ENCODE data around the gene CERCAM. TPM values are rescaled to one million over a fixed set of nuclear protein-coding genes. Genes with fewer than 3 reads are reported as not detected.

Gene CERCAM
- total and polyA plus RNA-seq, 2 of the 4 experiments (the other 2 are of a cell fraction), result 15.1 to 118 TPM

DNA sequence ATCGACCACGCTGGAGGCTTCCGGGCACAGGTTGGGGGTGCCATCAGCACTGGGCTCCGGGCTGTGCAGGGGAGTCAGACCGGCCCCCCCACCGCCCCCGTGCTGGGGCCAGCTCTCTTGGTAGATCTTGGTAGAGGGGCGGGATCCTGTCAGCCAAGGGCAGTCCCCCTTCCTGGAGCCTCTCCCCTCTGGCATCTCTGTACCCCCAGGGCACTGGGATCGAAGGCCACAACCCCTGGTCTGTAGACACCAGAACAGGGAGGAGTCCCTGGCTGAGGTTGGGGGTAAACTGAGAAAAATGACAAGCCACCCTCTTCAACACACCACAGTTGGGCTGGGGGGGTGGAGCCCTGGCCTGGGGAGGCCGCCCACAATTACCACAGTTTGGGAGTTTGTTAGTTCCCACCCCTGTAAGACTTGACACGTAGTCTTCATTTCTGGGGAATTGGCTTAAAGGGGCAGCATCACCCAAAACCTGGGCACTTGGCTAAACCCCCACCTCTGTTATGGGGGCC lies 882 bp downstream of the CERCAM start:
- peak overlapping the region; percentile 39; the same call in 1 of the 2 replicates for H2BK120ac ChIP-seq (ENCODE audit: low read depth, low read length)
- no CpG with 5 or more reads among the region's 11 CpGs for WGBS, 2 experiments (ENCODE audit: extremely low coverage in 2 of 2, insufficient read length in 1 of 2)

More for the DNA sequence above, 882 bp downstream of the CERCAM start:
- in situ Hi-C loops (cut with MboI; ENCODE audit: low sequenced_read_pairs), result no loop called here
- H2AK9ac ChIP-seq (replicated peaks; ENCODE audit: low read depth, low read length, poor library complexity), result peak overlapping the region; percentile 94
- H3K79me1 ChIP-seq (ENCODE audit: low read depth in 1 of 2, low read length in 2 of 2), result peaks cover 4 to 20% of the 10 kb centered on the region in 2 experiments; a peak in 3 of 4 replicates
- H3K9me3 ChIP-seq (ENCODE audit: control insufficient read depth, insufficient read depth, low read length), result no peaks in the 10 kb centered on the region
- intact Hi-C loops (cut with micrococcal nuclease), result no loop called here
- peak overlapping the region; percentile 67 for H3K9ac ChIP-seq (ENCODE audit: low read depth, low read length)
- peaks cover 3% of the 10 kb centered on the region; the same call in 1 of the 2 replicates for H3K36me3 ChIP-seq (ENCODE audit: control insufficient read depth, insufficient read depth, low read length)
- dilution Hi-C loops (cut with HindIII; ENCODE audit: low sequenced_read_pairs, unreplicated experiment), result no loop called here
- CTCF ChIA-PET, result interaction anchor here (0.6 to 2.5 kb wide), 2 partner anchors 16 to 28 kb away, joined by 3 to 16 read pairs; no protein-coding TSS in a partner anchor
- H3K56ac ChIP-seq (ENCODE audit: extremely low read depth, insufficient read depth, low read length), result peak overlapping the region; percentile 28; the same call in 1 of the 2 replicates
- no peak overlapping the region for H2BK20ac ChIP-seq (ENCODE audit: low read depth, low read length)
- ATAC-seq (ENCODE audit: low read depth) (no peak; the same call in 1 of the 2 replicates), DNase-seq (no peak)
- H4K20me1 ChIP-seq (ENCODE audit: insufficient read depth, low read length), result no peaks in the 10 kb centered on the region
- BruUV-seq (replicated peaks), result no TSS peak
- H3K4ac ChIP-seq (ENCODE audit: low read depth, low read length), result peak overlapping the region; percentile 93
- H2BK15ac ChIP-seq (ENCODE audit: low read depth, low read length), result no peak overlapping the region
- H3K27ac ChIP-seq (ENCODE audit: insufficient read depth, low read length), result peak overlapping the region; percentile 77
- H3K18ac ChIP-seq (ENCODE audit: low read depth, low read length), result no peak overlapping the region; the same call in 1 of the 2 replicates
- peak overlapping the region; percentile 82 for H2BK5ac ChIP-seq (ENCODE audit: low read depth, low read length, poor library complexity, severe bottlenecking)
- H4K91ac ChIP-seq (ENCODE audit: insufficient read depth, low read depth, low read length), result peak overlapping the region; percentile 66
- peak overlapping the region; percentile 96; the same call in 1 of the 2 replicates for H3K23ac ChIP-seq (ENCODE audit: low read depth, low read length)
- H3K9me1 ChIP-seq (ENCODE audit: insufficient read depth, low read length), result no peaks in the 10 kb centered on the region
- peak overlapping the region; percentile 96 for H3K4me3 ChIP-seq (ENCODE audit: insufficient read depth, low read depth, low read length)
- POLR2A ChIA-PET (ENCODE audit: unreplicated experiment), result interaction anchor here (0.6 kb wide), 1 partner anchor 234 kb away, joined by 3 read pairs; no protein-coding TSS in a partner anchor
- peaks cover 7% of the 10 kb centered on the region for H3K4me1 ChIP-seq (ENCODE audit: control insufficient read depth, insufficient read depth, low read length)
- H2AK5ac ChIP-seq (ENCODE audit: low read depth, low read length), result peak overlapping the region; percentile 43; the same call in 1 of the 2 replicates
- TF ChIP-seq, protein P1, sequence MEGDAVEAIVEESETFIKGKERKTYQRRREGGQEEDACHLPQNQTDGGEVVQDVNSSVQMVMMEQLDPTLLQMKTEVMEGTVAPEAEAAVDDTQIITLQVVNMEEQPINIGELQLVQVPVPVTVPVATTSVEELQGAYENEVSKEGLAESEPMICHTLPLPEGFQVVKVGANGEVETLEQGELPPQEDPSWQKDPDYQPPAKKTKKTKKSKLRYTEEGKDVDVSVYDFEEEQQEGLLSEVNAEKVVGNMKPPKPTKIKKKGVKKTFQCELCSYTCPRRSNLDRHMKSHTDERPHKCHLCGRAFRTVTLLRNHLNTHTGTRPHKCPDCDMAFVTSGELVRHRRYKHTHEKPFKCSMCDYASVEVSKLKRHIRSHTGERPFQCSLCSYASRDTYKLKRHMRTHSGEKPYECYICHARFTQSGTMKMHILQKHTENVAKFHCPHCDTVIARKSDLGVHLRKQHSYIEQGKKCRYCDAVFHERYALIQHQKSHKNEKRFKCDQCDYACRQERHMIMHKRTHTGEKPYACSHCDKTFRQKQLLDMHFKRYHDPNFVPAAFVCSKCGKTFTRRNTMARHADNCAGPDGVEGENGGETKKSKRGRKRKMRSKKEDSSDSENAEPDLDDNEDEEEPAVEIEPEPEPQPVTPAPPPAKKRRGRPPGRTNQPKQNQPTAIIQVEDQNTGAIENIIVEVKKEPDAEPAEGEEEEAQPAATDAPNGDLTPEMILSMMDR (conservative IDR thresholded peaks at IDR 0.05; ENCODE audit: low read depth, low read length), result no peak
- TF ChIP-seq RAD21 (IDR thresholded peaks at IDR 0.05; ENCODE audit: low read length) (no peak), MAFK (IDR thresholded peaks at IDR 0.05; ENCODE audit: low read depth, low read length) (no peak), POLR2A (IDR thresholded peaks at IDR 0.05; ENCODE audit: low read depth, low read length) (no peak), SMC3 (IDR thresholded peaks at IDR 0.05; ENCODE audit: low read depth, low read length) (no peak), MXI1 (IDR thresholded peaks at IDR 0.05; ENCODE audit: borderline replicate concordance, low read depth, low read length) (no peak)
- peak overlapping the region; percentile 64 to 79; a peak in 2 of 4 replicates for H4K8ac ChIP-seq (ENCODE audit: low read depth in 2 of 2, low read length in 2 of 2)
- H2AFZ ChIP-seq (replicated peaks; ENCODE audit: low read length, poor library complexity), result peak overlapping the region; percentile 99
- H3K27me3 ChIP-seq (ENCODE audit: control insufficient read depth, insufficient read depth, low read length), result peaks cover 3% of the 10 kb centered on the region; the same call in 1 of the 2 replicates
- peak overlapping the region; percentile 93 for H3K4me2 ChIP-seq (ENCODE audit: low read depth, low read length)
- H3K14ac ChIP-seq (replicated peaks; ENCODE audit: low read depth, low read length), result peak overlapping the region; percentile 79
- H4K5ac ChIP-seq (ENCODE audit: low read depth, low read length), result peak overlapping the region; percentile 56

All from IMR-90 (cell line).